MM.1S (cell line): ENCODE data around the gene APOBEC2.

Experiments used
- DNase-seq: peaks from one replicate; pipeline ENCODE4 v3.0.0-alpha.2; 2015
- H2AFZ ChIP-seq: fragments of 300-600 bp; sonication (generic); 2 replicates; pipeline ENCODE4 v1.6.0; 2016; ENCODE audit warnings: antibody characterized with exemption, low read length
- H3F3A ChIP-seq: fragments of 300-600 bp; sonication (generic); 2 replicates; pipeline ENCODE4 v1.6.1; 2016; ENCODE audit warnings: mild to moderate bottlenecking, antibody characterized with exemption, low read length, moderate library complexity, mixed read lengths; ENCODE audit not compliant: insufficient read depth
- H3K27ac ChIP-seq: fragments of 300-600 bp; sonication (generic); 2 replicates; pipeline ENCODE4 v1.5.1; 2016; ENCODE audit warnings: mild to moderate bottlenecking, low read length
- H3K27me3 ChIP-seq: fragments of 300-600 bp; sonication (generic); replicated peaks from 2 replicates; pipeline ENCODE4 v1.6.0; 2016; ENCODE audit warnings: low read length; ENCODE audit not compliant: insufficient read depth
- H3K36me3 ChIP-seq: fragments of 300-600 bp; sonication (generic); replicated peaks from 2 replicates; pipeline ENCODE4 v1.6.1; 2016; ENCODE audit warnings: mild to moderate bottlenecking, low read length, mixed read lengths; ENCODE audit not compliant: insufficient read depth
- H3K4me1 ChIP-seq: fragments of 300-600 bp; sonication (generic); 2 replicates; pipeline ENCODE4 v1.6.1; 2016; ENCODE audit warnings: low read length, mixed read lengths
- H3K4me2 ChIP-seq: fragments of 300-600 bp; sonication (generic); 2 replicates; pipeline ENCODE4 v1.6.0; 2016; ENCODE audit warnings: low read depth, low read length
- H3K4me3 ChIP-seq: fragments of 300-600 bp; sonication (generic); 2 replicates; pipeline ENCODE4 v1.5.1; 2016; ENCODE audit warnings: low read length, mixed read lengths
- H3K79me2 ChIP-seq: fragments of 300-600 bp; sonication (generic); 2 replicates; pipeline ENCODE4 v1.6.1; 2016; ENCODE audit warnings: mixed run types, low read length, mixed read lengths
- H3K9ac ChIP-seq: fragments of 300-600 bp; sonication (generic); 2 replicates; pipeline ENCODE4 v1.6.1; 2016; ENCODE audit warnings: low read length, mixed read lengths
- H3K9me2 ChIP-seq: fragments of 300-600 bp; sonication (generic); replicated peaks from 2 replicates; pipeline ENCODE4 v1.6.1; 2016; ENCODE audit warnings: mild to moderate bottlenecking, low read length, mixed read lengths; ENCODE audit not compliant: insufficient read depth
- H3K9me3 ChIP-seq: fragments of 300-600 bp; sonication (generic); replicated peaks from 2 replicates; pipeline ENCODE4 v1.6.1; 2016; ENCODE audit warnings: mild to moderate bottlenecking, low read length, mixed read lengths; ENCODE audit not compliant: insufficient read depth
- H4K20me1 ChIP-seq: fragments of 300-600 bp; sonication (generic); 2 replicates; pipeline ENCODE4 v1.6.1; 2016; ENCODE audit warnings: mild to moderate bottlenecking, low read length, moderate library complexity, mixed read lengths; ENCODE audit not compliant: insufficient read depth
- CTCF ChIP-seq: fragments of 300-600 bp; sonication (generic); IDR thresholded peaks from 2 replicates; pipeline ENCODE4 v1.5.1; 2016; ENCODE audit warnings: antibody characterized with exemption, low read length, mixed read lengths
- EZH2 ChIP-seq: fragments of 300-600 bp; sonication (generic); optimal IDR thresholded peaks from 2 replicates; pipeline ENCODE3; 2017; ENCODE audit warnings: low read depth, mild to moderate bottlenecking, antibody characterized with exemption, low read length, mixed read lengths
- EZH2phosphoT487 ChIP-seq: fragments of 300-600 bp; sonication (generic); IDR thresholded peaks from 2 replicates; pipeline ENCODE4 v1.6.1; 2018; ENCODE audit warnings: antibody characterized with exemption, low read length

Gene APOBEC2

GRCh38 chr6:41111017-41111416, 58.0 kb downstream of the APOBEC2 start:
- Histone ChIP-seq H3K9ac (no peak overlapping the region), H3K4me3 (no peak overlapping the region), H3K79me2 (no peaks in the 10 kb centered on the region), H3F3A (no peaks in the 10 kb centered on the region), H3K4me1 (no peaks in the 10 kb centered on the region), H3K27ac (no peak overlapping the region), H3K9me3 (no peaks in the 10 kb centered on the region), H3K27me3 (no peaks in the 10 kb centered on the region), H3K9me2 (no peaks in the 10 kb centered on the region), H2AFZ (no peak overlapping the region), H4K20me1 (no peaks in the 10 kb centered on the region), H3K36me3 (no peaks in the 10 kb centered on the region), H3K4me2 (no peak overlapping the region)
- no peak for DNase-seq
- TF ChIP-seq EZH2 (no peak), CTCF (no peak), EZH2phosphoT487 (no peak)
